ENCODE measurements around the gene RAB8A.
"Not testable (repeated sequence)": the region's sequence is repeated elsewhere in the genome, so short reads cannot be mapped to it uniquely, and the experiment has no call there.

The RAB8A gene

DNA sequence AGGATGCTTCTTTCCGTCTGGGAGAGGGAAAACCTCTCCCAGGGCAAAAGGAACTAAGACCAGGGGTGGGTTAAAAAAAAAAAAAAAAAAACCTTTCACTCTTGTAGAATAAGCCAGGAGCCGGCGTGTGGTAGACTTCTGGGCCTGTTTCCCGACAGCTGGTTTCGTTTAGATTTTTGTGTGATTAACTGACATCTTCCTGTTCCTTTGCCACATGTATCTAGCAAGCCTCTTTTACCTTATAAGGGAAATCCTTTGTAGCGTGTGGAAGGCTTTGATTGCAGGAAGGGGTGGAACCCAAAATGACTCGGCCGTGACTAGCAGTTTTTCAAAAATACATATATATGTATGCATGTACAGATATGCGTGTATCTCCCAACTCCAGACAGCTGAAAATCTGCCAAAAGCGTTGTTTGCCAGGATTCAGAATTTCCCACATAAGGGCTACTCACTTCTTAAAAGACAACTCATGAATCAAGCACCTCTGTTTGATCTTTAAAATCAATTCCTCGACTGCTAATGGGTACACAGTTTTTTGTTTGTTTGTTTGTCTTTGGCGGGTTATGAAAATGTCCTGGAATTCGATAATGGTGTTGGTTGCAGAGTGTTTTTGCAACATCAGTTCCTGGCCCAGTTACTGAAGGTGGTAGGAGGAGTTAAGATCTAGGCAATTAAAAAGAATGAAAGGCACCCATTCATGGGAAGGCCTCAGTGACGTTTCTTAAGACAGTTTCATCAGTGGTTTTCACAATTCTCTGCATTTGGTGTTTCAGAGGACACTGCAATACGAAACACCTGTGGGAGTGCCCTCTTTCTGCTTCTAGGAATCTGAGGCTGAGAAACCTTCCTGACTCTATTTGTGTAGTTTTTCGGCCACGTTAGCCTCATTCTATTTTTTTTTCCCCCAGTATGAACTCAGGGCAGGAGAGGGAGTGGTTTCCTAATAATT, 32.7 kb upstream of the RAB8A start:
- DNase-seq, result peak; percentile 67

DNA sequence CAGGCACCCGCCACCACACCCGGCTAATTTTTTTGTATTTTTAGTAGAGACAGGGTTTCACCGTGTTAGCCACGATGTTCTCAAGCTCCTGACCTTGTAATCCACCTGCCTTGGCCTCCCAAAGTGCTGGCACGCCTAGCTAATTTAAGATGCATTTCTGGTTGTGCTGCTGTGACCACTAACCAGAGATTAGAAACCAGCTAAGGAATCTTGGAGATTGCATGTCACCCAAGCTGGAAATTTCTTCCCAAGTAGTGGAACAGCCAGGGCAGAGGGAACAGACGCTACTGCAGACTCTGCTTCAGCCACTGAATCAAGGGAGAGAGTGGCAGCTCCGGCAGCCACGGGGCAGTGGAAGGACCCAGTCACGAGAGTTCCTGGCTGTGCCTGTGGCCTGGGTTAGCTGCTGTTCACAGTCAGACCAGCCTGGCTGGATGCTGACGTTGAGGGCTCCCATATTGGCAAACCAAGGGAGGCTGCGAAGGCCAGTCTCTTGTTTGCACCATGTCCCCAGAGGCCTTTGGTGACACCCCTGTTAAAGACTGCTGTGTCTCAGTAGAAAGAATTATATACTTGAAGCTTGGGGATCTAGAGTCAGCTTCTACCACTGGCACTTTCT, 27.5 kb upstream of the RAB8A start:
- DNase-seq, result no peak

DNA sequence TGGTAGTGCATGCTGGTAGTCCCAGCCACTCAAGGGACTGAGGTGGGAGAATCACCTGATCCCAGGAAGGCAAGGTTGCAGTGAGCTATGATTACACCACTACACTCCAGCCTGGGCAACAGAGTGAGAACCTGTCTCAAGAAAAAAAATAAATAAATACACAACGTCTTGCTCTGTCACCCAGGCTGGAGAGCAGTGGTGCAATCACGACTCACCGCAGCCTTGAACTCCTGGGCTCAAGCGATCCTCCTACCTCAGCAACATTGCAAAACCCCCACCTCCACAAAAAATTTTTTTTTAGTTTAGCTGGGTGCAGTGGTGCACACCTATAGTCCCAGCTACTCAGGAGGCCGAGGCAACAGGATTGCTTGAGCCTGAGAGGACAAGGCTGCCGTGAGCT, 26.6 kb upstream of the RAB8A start:
- DNase-seq, result no peak

DNA sequence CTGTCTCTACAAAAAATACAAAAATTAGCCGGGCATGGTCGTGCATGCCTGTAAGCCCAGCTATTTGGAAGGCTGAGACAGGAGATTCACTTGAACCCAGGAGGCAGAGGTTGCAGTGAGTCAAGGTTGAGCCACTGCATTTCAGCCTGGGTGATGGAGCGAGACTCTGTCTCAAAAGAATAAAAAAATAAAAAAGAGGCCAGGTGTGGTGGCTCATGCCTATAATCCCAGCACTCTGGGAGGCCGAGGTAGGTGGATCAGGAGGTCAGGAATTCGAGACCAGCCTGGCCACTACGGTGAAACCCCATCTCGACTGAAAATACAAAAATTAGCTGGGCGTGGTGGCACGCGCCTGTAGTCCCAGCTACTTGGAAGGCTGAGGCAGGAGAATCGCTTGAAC, 24.3 kb upstream of the RAB8A start:
- DNase-seq, result not testable (repeated sequence)

DNA sequence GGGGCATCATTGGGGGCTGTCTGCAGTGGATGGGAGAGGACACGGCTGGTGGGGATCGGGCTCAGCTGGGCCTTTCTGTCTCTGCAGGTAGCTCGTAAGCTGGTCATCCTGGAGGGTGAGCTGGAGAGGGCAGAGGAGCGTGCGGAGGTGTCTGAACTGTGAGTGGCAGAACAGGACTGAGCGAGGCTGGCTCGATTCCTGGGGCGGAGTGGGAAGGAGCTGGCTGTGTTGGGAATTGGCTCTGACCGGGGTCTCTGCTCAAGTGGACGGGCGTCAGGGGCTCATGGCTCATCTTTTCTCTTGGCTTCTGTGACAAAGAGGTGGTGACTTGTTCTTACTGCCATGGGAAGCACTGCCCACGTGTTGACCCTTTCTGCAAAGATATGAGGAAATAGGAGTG, 23.7 kb upstream of the RAB8A start:
- no peak for DNase-seq

DNA sequence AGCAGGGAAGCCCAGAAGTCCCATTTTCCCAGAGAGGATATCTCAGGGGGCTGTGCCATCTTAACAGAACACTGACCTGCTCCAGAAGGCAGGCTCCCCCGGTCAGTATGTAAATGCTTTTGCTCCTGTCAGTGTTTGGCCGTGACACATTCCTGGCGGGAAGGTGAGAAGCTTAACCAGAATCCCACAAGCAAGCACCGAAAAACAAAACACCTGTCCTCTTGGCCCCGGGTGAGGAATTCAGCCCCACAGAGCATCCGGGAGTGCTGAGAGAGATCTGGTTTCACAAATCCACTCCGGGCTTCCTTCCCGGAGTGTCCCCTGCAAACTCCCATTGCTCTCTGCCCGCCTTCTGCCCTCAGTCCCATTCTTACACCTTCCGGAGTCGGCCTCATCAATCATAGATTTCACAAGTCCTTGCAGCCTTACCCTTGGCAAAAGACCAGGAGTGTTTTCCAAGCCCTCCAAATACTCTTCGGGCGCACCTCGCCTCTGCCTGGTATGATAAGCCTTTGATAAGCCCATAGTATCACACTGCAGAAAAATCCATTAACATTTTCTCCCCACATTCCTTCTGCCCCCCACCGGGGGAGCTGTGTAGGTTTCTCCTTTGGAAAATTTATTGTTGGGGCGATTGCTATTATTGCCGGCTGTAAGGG, 23.2 kb upstream of the RAB8A start:
- no peak for DNase-seq

DNA sequence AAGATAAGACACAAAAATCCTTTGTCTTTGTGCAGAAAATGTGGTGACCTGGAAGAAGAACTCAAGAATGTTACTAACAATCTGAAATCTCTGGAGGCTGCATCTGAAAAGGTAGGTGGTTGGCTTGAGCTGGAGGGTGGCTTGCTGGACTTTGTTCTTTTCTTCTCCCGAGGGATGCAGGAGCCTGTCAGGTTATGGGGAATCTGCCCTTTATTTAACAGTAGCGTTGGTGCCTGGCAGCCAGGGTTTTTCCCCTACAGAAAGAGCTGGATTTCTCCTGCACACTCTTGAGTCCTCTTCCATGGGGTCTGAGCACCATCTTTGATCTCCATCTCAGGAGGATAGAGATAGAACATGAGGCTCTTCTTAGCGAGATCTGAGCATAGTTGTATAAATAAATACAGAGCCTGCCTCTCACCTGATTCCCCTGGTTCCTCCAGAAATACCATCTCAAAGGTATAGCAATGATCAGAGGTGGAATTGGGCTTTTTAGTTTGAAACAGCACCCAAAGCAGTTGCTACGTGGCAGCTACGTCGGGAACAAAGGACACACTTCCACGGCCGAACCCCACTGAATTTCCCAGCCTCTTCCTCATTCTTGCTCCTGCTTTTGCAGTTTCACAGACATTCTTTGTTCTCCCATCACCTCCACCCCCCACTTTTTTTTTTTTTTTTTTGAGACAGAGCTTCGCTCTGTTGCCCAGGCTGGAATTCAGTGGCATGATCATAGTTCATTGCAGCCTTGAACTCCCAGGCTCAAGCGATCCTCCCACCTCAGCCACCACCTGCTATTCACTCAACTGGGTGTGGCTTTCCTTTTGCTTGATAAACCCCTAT, 22.5 kb upstream of the RAB8A start:
- no peak for DNase-seq

DNA sequence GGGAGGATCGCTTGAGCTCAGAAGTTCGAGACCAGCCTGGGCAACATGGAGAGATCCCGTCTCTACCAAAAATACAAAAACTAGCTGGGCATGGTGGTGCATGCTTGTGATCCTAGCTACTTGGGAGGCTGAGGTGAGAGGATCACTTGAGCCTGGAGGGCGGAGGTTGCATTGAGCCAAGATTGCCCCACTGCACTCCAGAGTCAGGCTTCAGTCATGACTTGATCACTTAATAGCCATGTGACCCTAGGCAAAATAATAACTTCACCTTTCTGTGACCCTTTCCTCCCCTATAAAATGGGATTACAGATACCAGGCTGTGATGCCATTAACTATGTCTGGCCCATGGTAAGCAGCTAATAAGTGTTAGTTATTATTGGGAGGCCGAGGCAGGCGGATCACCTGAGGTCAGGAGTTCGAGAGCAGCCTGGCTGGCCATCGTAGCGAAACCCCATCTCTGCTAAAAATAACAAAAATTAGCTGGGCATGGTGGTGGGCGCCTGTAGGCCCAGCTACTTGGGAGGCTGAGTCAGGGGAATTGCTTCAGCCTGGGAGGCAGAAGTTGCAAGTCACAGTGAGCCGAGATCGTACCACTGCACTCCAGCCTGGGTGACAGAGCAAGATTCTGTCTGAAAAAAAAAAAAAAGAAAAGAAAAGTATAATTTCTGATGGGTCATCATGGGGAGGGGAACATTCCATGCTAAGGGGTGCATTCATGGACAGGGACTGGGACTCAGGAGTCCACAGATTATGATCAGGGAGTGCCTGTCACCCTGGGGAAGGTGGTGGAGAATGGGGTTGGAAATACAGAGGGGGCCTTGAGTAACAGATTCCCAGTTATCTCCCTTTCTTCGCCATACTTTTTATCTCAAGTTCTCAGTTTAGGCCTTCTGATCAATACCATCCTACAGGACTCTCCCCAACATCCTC, 19.9 kb upstream of the RAB8A start:
- no peak for DNase-seq

DNA sequence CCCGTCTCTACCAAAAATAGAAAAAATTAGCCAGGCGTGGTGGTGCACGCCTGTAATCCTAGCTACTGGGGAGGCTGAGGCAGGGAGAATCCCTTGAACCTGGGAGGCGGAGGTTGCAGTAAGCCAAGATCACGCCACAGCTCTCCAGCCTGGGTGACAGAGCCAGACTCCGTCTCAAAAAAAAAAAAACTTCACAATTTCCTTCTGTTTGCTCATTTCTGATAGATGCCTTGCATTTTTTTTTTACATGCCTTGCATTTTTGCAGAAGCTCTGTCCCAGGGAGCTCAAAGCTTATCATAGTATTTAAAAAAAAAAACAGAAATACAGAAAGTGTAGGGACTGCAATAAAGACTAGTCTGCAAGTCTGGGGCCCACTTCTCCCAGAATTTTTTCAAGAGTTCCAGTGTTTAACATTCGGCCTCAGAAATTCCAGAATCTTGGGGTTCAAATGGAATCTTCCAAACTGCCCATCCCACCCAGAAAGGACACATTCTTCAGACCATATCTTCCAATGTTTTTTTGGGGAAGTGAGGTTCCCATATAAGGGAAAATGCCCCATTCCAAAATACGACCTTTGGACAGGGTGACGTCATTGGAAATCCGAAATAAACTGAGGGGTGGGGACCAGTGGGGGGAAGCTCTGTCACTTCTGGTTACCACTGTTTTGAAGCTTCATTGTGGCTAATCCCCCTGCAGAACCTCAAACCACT, 17.2 kb upstream of the RAB8A start:
- no peak for DNase-seq

DNA sequence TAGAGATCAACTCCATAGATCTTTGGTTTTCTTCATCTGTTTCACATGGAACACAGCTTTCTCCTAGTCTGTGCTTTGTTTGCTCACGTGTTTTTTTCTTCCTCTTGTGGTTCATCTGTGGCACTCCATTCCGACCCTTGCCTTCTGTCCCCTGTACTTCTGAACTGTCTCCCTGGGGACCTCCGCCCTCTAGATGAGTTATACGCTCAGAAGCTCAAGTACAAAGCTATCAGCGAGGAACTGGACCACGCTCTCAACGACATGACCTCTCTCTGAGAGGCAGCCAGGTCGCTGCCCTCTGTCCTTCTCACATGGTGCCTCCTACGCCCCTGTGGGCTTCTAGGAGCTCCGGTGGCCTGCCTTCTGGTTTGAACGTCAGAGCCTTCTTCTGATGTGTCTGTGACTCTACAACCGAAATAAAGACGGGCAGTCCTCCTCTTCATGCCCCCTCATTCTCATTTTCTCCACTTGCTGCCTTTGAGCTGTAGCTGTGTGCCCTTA, 16.6 kb upstream of the RAB8A start:
- DNase-seq, result no peak

DNA sequence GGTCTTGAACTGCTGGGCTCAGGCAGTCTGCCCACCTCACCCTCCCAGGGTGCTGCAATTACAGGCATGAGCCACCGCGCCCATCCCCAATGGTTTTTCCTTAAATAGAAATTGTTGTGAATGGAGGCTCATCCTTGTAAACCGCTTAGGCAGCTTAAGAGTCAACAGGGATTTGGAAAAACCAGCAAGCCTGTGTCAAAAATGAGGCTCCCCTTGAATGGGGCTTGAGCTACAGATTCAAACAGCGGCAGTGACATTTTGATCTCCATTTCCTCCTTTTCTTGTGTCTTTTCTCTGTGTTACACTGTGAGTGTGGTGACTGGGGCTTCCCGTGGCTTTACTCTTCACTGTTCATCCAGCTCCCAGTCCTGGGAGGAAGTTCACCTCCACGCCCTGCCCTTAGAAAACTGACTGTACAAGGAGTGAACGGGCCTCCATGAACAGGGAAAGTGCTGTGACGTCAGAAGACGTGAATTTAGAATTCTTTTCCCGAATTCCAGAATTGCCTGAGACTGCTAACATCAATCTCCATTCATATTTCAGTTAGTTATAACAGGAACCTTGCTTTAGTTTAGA, 15.3 kb upstream of the RAB8A start:
- DNase-seq, result no peak

DNA sequence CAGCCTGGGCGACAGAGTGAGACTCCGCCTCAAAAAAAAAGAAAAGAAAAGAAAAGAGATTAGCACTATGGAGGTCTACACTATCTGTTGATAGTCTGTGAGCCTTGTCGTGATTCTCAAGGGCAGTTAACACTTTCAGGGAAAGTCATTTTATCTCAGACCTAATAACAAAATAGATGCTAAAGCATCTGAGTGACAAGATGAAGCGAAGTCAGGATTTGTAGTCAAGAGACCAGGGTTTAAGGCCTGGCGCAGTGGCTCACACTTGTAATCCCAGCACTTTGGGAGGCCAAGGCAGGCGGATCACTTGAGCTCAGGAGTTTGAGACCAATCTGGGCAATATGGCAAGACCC, 13.3 kb upstream of the RAB8A start:
- DNase-seq, result no peak

DNA sequence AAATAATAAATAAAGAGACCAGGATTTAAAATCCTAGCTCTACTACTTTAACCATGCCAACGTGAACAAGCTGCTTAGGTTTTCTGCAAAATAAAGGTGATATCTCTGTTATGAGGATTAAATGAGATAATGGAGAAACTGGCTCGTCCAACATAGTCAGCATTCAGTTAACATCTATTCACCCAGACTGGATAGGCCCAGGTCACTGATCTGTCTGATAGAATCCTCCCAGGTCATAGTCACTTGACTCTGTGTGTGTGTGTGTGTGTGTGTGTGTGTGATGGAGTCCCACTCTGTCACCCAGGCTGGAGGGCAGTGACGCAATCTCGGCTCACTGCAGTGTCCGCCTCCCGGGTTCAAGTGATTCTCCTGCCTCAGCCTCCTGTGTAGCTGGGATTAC, 12.9 kb upstream of the RAB8A start:
- DNase-seq, result no peak

DNA sequence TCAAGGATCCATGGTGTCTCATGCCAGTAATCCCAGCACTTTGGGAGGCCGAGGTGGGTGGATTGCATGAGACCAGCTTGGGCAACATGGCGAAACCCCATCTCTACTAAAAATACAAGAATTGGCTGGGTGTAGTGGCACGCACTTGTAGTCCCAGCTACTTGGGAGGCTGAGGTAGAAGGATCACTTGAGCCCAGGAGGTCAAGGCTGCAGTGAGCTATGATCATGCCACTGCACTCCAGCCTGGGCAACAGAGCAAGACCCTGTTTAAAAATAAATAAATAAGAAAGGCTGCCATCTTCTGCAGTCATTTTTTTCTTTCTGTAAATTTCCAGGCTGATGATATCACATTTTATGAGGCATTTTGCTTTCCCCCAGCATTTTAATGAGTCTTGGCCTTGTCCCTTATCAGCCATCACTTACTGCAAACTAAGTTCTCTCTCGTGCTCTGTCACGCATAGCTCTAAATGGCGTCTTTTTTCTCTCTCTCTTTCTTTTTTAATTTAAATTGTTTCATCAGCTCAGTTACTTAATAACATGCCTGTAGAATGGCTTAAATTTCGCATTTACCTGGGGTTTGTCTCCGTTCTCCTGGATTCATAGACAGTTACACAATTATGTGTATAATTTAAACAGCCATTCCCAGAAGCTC, 12.2 kb upstream of the RAB8A start:
- DNase-seq, result not testable (repeated sequence)

DNA sequence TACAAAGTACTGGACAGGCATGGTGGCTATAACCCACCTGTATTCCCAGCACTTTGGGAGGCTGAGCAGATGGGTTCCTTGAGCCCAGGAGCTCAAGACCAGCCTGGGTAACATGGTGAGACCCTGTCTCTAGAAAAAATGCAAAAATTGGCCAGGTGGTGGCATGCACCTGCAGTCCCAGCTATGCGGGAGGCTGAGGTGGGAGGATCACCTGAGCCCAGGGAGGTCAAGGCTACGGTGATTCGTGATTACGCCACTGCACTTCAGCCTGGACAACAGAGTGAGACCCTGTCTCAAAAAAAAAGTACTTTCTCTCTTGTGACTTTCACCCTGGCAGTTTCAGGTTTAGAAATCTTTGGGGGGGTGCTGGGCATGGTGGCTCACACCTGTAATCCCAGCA, 11.2 kb upstream of the RAB8A start:
- DNase-seq, result no peak

DNA sequence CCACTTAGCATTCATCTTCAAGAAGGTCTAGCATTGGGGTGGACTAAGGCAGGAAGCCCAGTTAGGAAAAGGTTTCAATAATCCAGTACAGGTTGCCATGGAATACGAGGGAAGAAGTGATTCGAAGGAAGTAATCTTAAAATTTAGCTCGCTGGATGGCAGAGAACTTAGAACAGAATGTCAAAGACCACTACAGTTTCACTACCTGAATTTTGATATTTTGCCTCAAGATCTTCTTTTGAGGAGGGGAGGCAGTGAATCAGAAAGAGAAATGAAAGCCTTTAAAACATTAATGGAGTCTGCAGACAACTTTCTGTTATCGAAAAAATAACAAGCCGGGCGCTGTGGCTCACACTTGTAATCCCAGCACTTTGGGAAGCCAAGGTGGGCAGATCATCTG, 7.0 kb upstream of the RAB8A start:
- no peak for DNase-seq

DNA sequence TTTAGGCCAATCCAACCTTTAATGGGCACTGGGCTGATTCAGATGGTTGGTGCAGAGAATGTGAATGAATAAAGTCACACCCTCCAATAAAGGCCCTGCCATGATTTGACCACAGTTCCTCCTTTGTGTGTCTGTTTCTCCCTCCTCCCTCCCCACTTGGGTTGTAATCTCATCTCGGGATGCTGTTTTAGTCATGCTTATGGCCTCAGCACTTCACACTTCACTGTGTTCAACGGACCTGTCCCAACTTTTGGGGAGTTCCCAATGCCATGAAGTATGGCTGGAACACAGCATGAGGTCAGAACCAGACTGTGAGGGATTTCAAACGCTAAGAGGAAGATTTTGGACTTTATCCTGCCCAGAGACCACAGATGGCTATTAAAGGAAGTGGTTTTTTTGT, 5.6 kb upstream of the RAB8A start:
- no peak for DNase-seq

DNA sequence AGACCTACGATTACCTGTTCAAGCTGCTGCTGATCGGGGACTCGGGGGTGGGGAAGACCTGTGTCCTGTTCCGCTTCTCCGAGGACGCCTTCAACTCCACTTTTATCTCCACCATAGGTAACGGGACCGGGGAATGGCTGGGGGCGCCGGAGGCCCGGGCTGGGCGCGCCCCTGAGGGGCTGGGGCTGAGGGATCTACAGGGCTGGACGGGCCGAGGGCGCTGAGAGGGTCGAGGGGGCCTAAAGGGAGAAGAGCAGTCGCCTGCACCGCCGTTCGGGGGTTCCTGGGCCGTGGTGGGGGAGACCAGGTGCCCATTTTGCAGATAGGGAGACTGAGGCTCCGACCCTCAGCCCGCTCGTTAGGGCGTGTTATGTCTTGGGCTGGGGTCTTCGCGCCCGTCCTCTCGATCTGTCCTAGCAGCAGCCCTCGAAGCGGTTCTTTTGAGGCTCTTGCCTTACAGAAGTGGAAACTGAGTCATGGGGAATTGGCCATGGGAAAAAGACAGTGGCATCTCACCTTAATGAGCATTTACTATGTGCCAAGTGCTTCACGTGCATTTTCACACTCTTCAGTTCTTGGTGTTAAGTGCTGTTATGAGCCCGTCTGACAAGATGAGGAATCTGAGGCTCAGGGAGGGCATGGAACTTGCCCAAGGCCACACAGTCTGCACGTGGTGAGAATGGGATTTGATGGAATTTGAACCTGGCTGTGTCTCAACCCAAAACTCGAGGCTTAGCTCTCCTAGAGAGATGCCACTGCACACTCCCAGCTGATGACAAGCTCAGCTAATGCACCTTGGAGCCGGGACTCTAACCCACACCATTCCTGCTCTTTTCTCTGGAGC, 442 bp downstream of the RAB8A start:
- DNase-seq, result no peak

DNA sequence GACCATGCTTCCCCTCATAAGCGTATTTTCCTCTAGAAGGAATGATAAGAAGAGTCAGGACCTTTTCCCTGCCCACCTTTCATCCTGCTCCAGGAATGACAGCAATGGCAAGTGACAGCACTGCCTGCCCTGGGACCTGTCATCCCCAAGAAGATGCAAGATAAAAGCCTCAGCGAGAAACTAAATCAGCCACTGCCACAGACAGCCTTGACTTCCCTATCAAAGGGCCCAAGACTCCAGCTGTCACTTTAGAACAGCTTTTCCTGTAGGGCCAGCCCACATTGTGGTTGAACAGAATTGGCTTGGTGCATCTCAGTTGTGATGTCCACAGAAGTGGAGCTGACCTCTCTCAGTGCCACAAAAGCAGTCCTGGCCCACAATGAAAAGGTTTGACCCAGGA, 1.1 kb downstream of the RAB8A start:
- DNase-seq, result no peak

Data from activated naive CD4-positive, alpha-beta T cell treated with Interleukin-2 at 50 U/mL for 16 hours (primary cell).